IgD-negative memory B cell (primary cell): ENCODE data around the gene HRH2. TPM values are rescaled to one million over a fixed set of nuclear protein-coding genes. Genes with fewer than 3 reads are reported as not detected.
A peak's percentile ranks its signal among the peaks of the same experiment; 100 is the strongest.
"Not testable (repeated sequence)": the region's sequence is repeated elsewhere in the genome, so short reads cannot be mapped to it uniquely, and the experiment has no call there.

Experiments
- H3K27ac Mint-ChIP-seq, 3 donors: one replicate each; pipeline ENCODE4 v1.8.0; 2020 to 2022; ENCODE audit warnings: mild to moderate bottlenecking in 3 of 3, mixed read lengths in 3 of 3, moderate library complexity in 1 of 3
- H3K27me3 Mint-ChIP-seq: one replicate; pipeline ENCODE4 v1.8.0; 2021; ENCODE audit warnings: mixed read lengths
- H3K36me3 Mint-ChIP-seq: one replicate; pipeline ENCODE4 v1.8.0; 2020; ENCODE audit warnings: mild to moderate bottlenecking, mixed read lengths
- H3K4me1 Mint-ChIP-seq, 3 donors: one replicate each; pipeline ENCODE4 v1.8.0; 2020 to 2022; ENCODE audit warnings: mixed read lengths in 3 of 3, mild to moderate bottlenecking in 1 of 3
- H3K4me3 Mint-ChIP-seq, 4 donors: one replicate each; pipeline ENCODE4 v1.8.0; 2020 to 2022; ENCODE audit warnings: mild to moderate bottlenecking in 4 of 4, mixed read lengths in 4 of 4, moderate library complexity in 3 of 4
- H3K9me3 Mint-ChIP-seq, 3 donors: one replicate each; pipeline ENCODE4 v1.8.0; 2020 to 2021; ENCODE audit warnings: mixed read lengths in 3 of 3, mild to moderate bottlenecking in 1 of 3
- polyA plus RNA-seq: library from polyadenylated mRNA; unstranded; fragments of 300-500 nt; fragmentation: Illumina TruSeq; gene quantifications from one replicate; pipeline ENCODE4 v1.2.3, GENCODE V29; 2021

Gene HRH2
- polyA plus RNA-seq, 1 donor from 2014 or later, result 0.49 TPM

GRCh38 chr5:175717837-175718236, 60.0 kb downstream of the HRH2 start:
- Mint-ChIP-seq H3K36me3 (no peaks in the 10 kb centered on the region), H3K27ac (no peak overlapping the region), H3K4me1 (no peaks in the 10 kb centered on the region), H3K9me3 (peaks cover 4 to 22% (median 12%) of the 10 kb centered on the region in 3 donors), H3K27me3 (peaks cover 3% of the 10 kb centered on the region), H3K4me3 (no peak overlapping the region)

- no peaks in the 10 kb centered on the region for H3K36me3 Mint-ChIP-seq
- H3K27ac Mint-ChIP-seq, result no peak overlapping the region
- H3K4me3 Mint-ChIP-seq, result no peak overlapping the region
- peaks cover 3% of the 10 kb centered on the region for H3K27me3 Mint-ChIP-seq
- H3K4me1 Mint-ChIP-seq, result no peaks in the 10 kb centered on the region
- H3K9me3 Mint-ChIP-seq, result peaks cover 4 to 22% (median 12%) of the 10 kb centered on the region in 3 donors
Observed at GRCh38 chr5:175718401-175719108, 60.7 kb downstream of the HRH2 start.

DNA sequence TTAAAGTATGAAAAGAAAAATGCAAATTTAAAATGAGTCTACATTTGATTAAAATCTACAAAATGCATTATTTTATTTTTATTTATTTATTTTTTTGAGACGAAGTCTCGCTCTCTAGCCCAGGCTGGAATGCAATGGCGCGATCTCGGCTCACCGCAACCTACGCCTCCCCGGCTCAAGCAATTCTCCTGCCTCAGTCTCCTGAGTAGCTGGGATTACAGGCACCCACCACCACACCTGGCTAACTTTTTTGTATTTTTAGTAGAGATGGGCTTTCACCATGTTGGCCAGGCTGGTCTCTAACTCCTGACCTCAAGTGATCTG, 61.2 kb downstream of the HRH2 start:
- not testable (repeated sequence) for H3K27me3 Mint-ChIP-seq, H3K4me1 Mint-ChIP-seq, H3K36me3 Mint-ChIP-seq, H3K4me3 Mint-ChIP-seq, H3K27ac Mint-ChIP-seq
- peaks cover 4 to 19% (median 12%) of the 10 kb centered on the region in 3 donors for H3K9me3 Mint-ChIP-seq

- peak overlapping the region in 1 of 3 donors; percentile 6 for H3K27ac Mint-ChIP-seq
- H3K36me3 Mint-ChIP-seq, result no peaks in the 10 kb centered on the region
- no peaks in the 10 kb centered on the region for H3K9me3 Mint-ChIP-seq
- H3K27me3 Mint-ChIP-seq, result peaks cover 10% of the 10 kb centered on the region
- H3K4me3 Mint-ChIP-seq, result no peak overlapping the region
- H3K4me1 Mint-ChIP-seq, result peaks cover 0 to under 1% (median 0%) of the 10 kb centered on the region in 3 donors
Observed at GRCh38 chr5:175724314-175725275, 66.7 kb downstream of the HRH2 start.

GRCh38 chr5:175728316-175728715, 70.4 kb downstream of the HRH2 start:
- H3K4me1 Mint-ChIP-seq, result peaks cover 0 to 3% (median 1%) of the 10 kb centered on the region in 3 donors

GRCh38 chr5:175728885-175729828, 71.3 kb downstream of the HRH2 start:
- H3K27ac Mint-ChIP-seq, result no peak overlapping the region
- no peaks in the 10 kb centered on the region for H3K36me3 Mint-ChIP-seq
- H3K4me3 Mint-ChIP-seq, result no peak overlapping the region

More at GRCh38 chr5:175728316-175728715, 70.4 kb downstream of the HRH2 start:
- Mint-ChIP-seq H3K4me3 (no peak overlapping the region), H3K36me3 (no peaks in the 10 kb centered on the region), H3K9me3 (peaks cover 0 to 2% (median under 1%) of the 10 kb centered on the region in 3 donors), H3K27me3 (peaks cover 19% of the 10 kb centered on the region), H3K27ac (no peak overlapping the region)

DNA sequence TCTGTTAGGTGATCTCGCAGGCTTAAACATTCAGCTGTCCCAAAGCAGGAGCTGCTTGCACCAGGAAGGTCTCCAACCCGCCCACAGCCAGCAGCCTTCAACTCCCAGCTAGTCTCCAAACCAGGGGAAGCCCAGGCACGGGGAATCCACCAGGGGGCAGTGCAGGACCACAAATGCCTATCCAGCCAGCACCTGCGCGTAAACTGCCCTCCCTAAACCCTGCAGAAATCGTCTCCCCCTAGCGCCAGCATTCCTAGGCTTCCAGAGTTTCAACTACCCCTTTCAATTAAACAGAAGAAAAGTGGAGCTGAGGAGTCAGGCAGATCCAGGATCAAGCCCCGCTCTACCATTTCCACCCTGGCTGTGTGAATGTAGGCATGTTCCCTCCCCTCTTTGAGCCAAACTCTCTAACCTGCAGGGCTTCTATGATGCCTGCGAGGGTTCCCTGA, 72.0 kb downstream of the HRH2 start:
- Mint-ChIP-seq H3K27me3 (peaks cover 19% of the 10 kb centered on the region), H3K4me1 (peaks cover 0 to 3% (median 1%) of the 10 kb centered on the region in 3 donors), H3K4me3 (no peak overlapping the region), H3K36me3 (no peaks in the 10 kb centered on the region), H3K27ac (no peak overlapping the region), H3K9me3 (peaks cover 0 to 4% (median 2%) of the 10 kb centered on the region in 3 donors)

More at GRCh38 chr5:175728885-175729828, 71.3 kb downstream of the HRH2 start:
- peaks cover 23% of the 10 kb centered on the region for H3K27me3 Mint-ChIP-seq
- H3K4me1 Mint-ChIP-seq, result peaks cover 0 to 3% (median 1%) of the 10 kb centered on the region in 3 donors
- peaks cover 0 to 4% (median 2%) of the 10 kb centered on the region in 3 donors for H3K9me3 Mint-ChIP-seq

DNA sequence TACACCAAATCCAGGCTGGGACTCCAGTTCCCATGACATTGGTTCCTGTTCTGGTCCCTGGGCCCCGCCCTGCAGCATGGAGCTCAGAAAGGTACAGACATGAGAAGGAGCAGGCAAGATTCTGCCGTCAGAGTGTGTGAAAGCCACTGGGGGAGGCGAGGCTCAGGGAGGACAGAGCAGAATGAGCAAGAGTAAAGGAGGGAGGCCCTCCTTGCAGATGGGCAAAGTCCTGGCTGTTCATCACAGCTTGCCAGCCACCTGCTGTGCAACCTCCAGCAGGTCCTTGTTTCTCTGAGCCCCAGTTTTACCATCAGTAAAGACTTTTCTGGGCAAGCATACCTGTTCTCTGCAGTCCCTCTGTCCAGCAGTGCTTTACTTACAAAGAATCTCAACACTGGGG, 73.3 kb downstream of the HRH2 start:
- H3K9me3 Mint-ChIP-seq, result peaks cover 0 to 4% (median 2%) of the 10 kb centered on the region in 3 donors
- H3K4me3 Mint-ChIP-seq, result no peak overlapping the region
- H3K27me3 Mint-ChIP-seq, result peaks cover 19% of the 10 kb centered on the region
- peaks cover 0 to 3% (median 1%) of the 10 kb centered on the region in 3 donors for H3K4me1 Mint-ChIP-seq
- H3K27ac Mint-ChIP-seq, result no peak overlapping the region
- H3K36me3 Mint-ChIP-seq, result no peaks in the 10 kb centered on the region

GRCh38 chr5:175731756-175732465, 74.0 kb downstream of the HRH2 start:
- Mint-ChIP-seq H3K36me3 (no peaks in the 10 kb centered on the region), H3K27me3 (peaks cover 19% of the 10 kb centered on the region), H3K4me3 (no peak overlapping the region), H3K9me3 (peaks cover 0 to 4% (median 2%) of the 10 kb centered on the region in 3 donors), H3K4me1 (peaks cover 0 to 3% (median 1%) of the 10 kb centered on the region in 3 donors), H3K27ac (peak overlapping the region in 1 of 3 donors; percentile 34)

- peaks cover 0 to 3% (median 1%) of the 10 kb centered on the region in 3 donors for H3K4me1 Mint-ChIP-seq
- peak overlapping the region in 1 of 4 donors; percentile 30 for H3K4me3 Mint-ChIP-seq
- H3K9me3 Mint-ChIP-seq, result peaks cover 0 to 4% (median 2%) of the 10 kb centered on the region in 3 donors
- H3K27ac Mint-ChIP-seq, result no peak overlapping the region
- peaks cover 19% of the 10 kb centered on the region for H3K27me3 Mint-ChIP-seq
- H3K36me3 Mint-ChIP-seq, result no peaks in the 10 kb centered on the region
Observed at GRCh38 chr5:175733017-175733416, 75.1 kb downstream of the HRH2 start.

- H3K36me3 Mint-ChIP-seq, result no peaks in the 10 kb centered on the region
- H3K9me3 Mint-ChIP-seq, result peaks cover 0 to 4% (median 2%) of the 10 kb centered on the region in 3 donors
- H3K4me1 Mint-ChIP-seq, result peaks cover 0 to 3% (median 1%) of the 10 kb centered on the region in 3 donors
- no peak overlapping the region for H3K4me3 Mint-ChIP-seq
- H3K27me3 Mint-ChIP-seq, result peaks cover 21% of the 10 kb centered on the region
- no peak overlapping the region for H3K27ac Mint-ChIP-seq
Observed at GRCh38 chr5:175734016-175734415, 76.1 kb downstream of the HRH2 start.

DNA sequence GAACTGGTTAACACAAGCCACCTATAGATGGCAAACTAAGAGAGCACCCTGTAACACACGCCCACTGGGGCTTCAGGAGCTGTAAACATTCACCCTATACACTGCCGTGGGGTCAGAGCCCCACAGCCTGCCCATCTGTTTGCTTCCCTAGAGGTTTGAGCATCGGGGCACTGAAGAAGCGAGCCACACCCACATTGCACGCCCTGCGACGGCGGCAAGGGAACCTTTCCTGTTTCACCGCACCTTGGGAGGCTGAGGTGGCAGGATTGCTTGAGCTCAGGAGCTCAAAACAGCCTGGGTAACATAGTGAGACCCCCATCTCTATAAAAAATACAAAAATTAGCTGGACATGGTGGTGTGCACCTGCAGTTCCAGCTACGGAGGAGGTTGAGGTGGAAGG, 76.6 kb downstream of the HRH2 start:
- H3K9me3 Mint-ChIP-seq, result peaks cover 0 to 4% (median 2%) of the 10 kb centered on the region in 3 donors
- peaks cover 0 to 3% (median 1%) of the 10 kb centered on the region in 3 donors for H3K4me1 Mint-ChIP-seq
- no peak overlapping the region for H3K27ac Mint-ChIP-seq
- no peak overlapping the region for H3K4me3 Mint-ChIP-seq
- H3K36me3 Mint-ChIP-seq, result no peaks in the 10 kb centered on the region
- H3K27me3 Mint-ChIP-seq, result peaks cover 20% of the 10 kb centered on the region

- peaks cover 21% of the 10 kb centered on the region for H3K27me3 Mint-ChIP-seq
Observed at GRCh38 chr5:175735701-175736100, 77.8 kb downstream of the HRH2 start.

More at GRCh38 chr5:175735701-175736100, 77.8 kb downstream of the HRH2 start:
- Mint-ChIP-seq H3K9me3 (peaks cover 0 to 4% (median 2%) of the 10 kb centered on the region in 3 donors), H3K4me1 (no peaks in the 10 kb centered on the region), H3K27ac (peak overlapping the region in 1 of 3 donors; percentile 26), H3K36me3 (no peaks in the 10 kb centered on the region), H3K4me3 (no peak overlapping the region)
